Measurements from ENCODE around the gene PFDN2. TPM values are rescaled to one million over a fixed set of nuclear protein-coding genes. Genes with fewer than 3 reads are reported as not detected.

The PFDN2 gene
- total RNA-seq, 6 experiments from 2014 or later, result 77.4 to 114 (median 92.8) TPM

- Mint-ChIP-seq H3K27me3 (ENCODE audit: insufficient read depth) (peaks cover 1% of the 10 kb centered on the region; the same call in 1 of the 2 replicates), H3K36me3 (ENCODE audit: low read depth) (peaks cover 1% of the 10 kb centered on the region; the same call in 1 of the 2 replicates), H3K4me1 (ENCODE audit: low read depth) (peaks cover 12% of the 10 kb centered on the region), H3K4me3 (no peak overlapping the region), H3K9me3 (peaks cover 9% of the 10 kb centered on the region), H3K27ac (no peak overlapping the region)
- TF ChIP-seq CTCF (IDR thresholded peaks at IDR 0.05), result no peak
- no peak for DNase-seq
Observed at GRCh38 chr1:161054232-161054631, 63.6 kb downstream of the PFDN2 start.

- H3K4me1 Mint-ChIP-seq (ENCODE audit: low read depth), result peaks cover 12% of the 10 kb centered on the region
- no peak for DNase-seq
- peaks cover 23% of the 10 kb centered on the region for H3K9me3 Mint-ChIP-seq
- peaks cover 12% of the 10 kb centered on the region; the same call in 1 of the 2 replicates for H3K36me3 Mint-ChIP-seq (ENCODE audit: low read depth)
- H3K27ac Mint-ChIP-seq, result no peak overlapping the region
- H3K4me3 Mint-ChIP-seq, result no peak overlapping the region
- peaks cover 4% of the 10 kb centered on the region; the same call in 1 of the 2 replicates for H3K27me3 Mint-ChIP-seq (ENCODE audit: insufficient read depth)
- no peak for TF ChIP-seq CTCF (IDR thresholded peaks at IDR 0.05)
Observed at GRCh38 chr1:161052899-161053298, 64.9 kb downstream of the PFDN2 start.

- TF ChIP-seq CTCF (IDR thresholded peaks at IDR 0.05), result no peak
- Mint-ChIP-seq H3K36me3 (ENCODE audit: low read depth) (peaks cover 25% of the 10 kb centered on the region), H3K9me3 (peaks cover 29% of the 10 kb centered on the region), H3K4me1 (ENCODE audit: low read depth) (peaks cover 18% of the 10 kb centered on the region), H3K27me3 (ENCODE audit: insufficient read depth) (peaks cover 4% of the 10 kb centered on the region; the same call in 1 of the 2 replicates), H3K4me3 (no peak overlapping the region), H3K27ac (no peak overlapping the region)
- DNase-seq, result no peak
Observed at GRCh38 chr1:161051219-161051618, 66.6 kb downstream of the PFDN2 start.

Other genes starting within 250 kb of the PFDN2 start
- not detected for gene ITLN1, start 232.9 kb downstream of the PFDN2 start, total RNA-seq (2021; fragmentation: NEBNext Ultra II Directional; extraction: Animal tissue kit (Norgen Biotek cat#: 25700))
- not detected for gene ITLN2, start 163.2 kb downstream of the PFDN2 start, total RNA-seq (2021; fragmentation: NEBNext Ultra II Directional; extraction: Animal tissue kit (Norgen Biotek cat#: 25700))
- under 1 TPM in 4 of 6 experiments, not detected in 2; 0.05 to 0.38 (median 0.14) TPM for gene F11R, start 96.9 kb downstream of the PFDN2 start, total RNA-seq (2021; fragmentation: NEBNext Ultra II Directional; extraction: Animal tissue kit (Norgen Biotek cat#: 25700))
- gene TSTD1, start 79.1 kb downstream of the PFDN2 start, total RNA-seq (2021; fragmentation: NEBNext Ultra II Directional; extraction: Animal tissue kit (Norgen Biotek cat#: 25700)), result not detected
- gene USF1, start 72.1 kb downstream of the PFDN2 start, total RNA-seq (2021; fragmentation: NEBNext Ultra II Directional; extraction: Animal tissue kit (Norgen Biotek cat#: 25700)), result 10 to 100 TPM; 31.2 to 38.0 (median 33.4) TPM
- not detected for gene ARHGAP30, start 48.1 kb downstream of the PFDN2 start, total RNA-seq (2021; fragmentation: NEBNext Ultra II Directional; extraction: Animal tissue kit (Norgen Biotek cat#: 25700))
- under 1 TPM in 2 of 6 experiments, not detected in 4; 0.09 to 0.14 TPM for gene NECTIN4, start 28.5 kb downstream of the PFDN2 start, total RNA-seq (2021; fragmentation: NEBNext Ultra II Directional; extraction: Animal tissue kit (Norgen Biotek cat#: 25700))
- 1 to 10 TPM; 1.3 to 2.7 (median 2.1) TPM for gene KLHDC9, start 19.7 kb downstream of the PFDN2 start, total RNA-seq (2021; fragmentation: NEBNext Ultra II Directional; extraction: Animal tissue kit (Norgen Biotek cat#: 25700))
- gene NIT1, start 68 bp upstream of the PFDN2 start, total RNA-seq (2021; fragmentation: NEBNext Ultra II Directional; extraction: Animal tissue kit (Norgen Biotek cat#: 25700)), result 10 to 100 TPM; 26.2 to 35.1 (median 32.5) TPM
- 10 to 100 TPM; 29.8 to 39.2 (median 36.0) TPM for gene DEDD, start 14.6 kb upstream of the PFDN2 start, total RNA-seq (2021; fragmentation: NEBNext Ultra II Directional; extraction: Animal tissue kit (Norgen Biotek cat#: 25700))
- 10 to 100 TPM; 83.8 to 92.6 (median 85.1) TPM for gene UFC1, start 35.9 kb upstream of the PFDN2 start, total RNA-seq (2021; fragmentation: NEBNext Ultra II Directional; extraction: Animal tissue kit (Norgen Biotek cat#: 25700))
- gene USP21, start 41.5 kb upstream of the PFDN2 start, total RNA-seq (2021; fragmentation: NEBNext Ultra II Directional; extraction: Animal tissue kit (Norgen Biotek cat#: 25700)), result 10 to 100 TPM; 16.6 to 18.9 (median 17.2) TPM
- 10 to 100 TPM; 11.8 to 15.2 (median 13.5) TPM for gene PPOX, start 48.4 kb upstream of the PFDN2 start, total RNA-seq (2021; fragmentation: NEBNext Ultra II Directional; extraction: Animal tissue kit (Norgen Biotek cat#: 25700))
- 10 to 100 TPM; 31.0 to 38.2 (median 35.4) TPM for gene B4GALT3, start 59.5 kb upstream of the PFDN2 start, total RNA-seq (2021; fragmentation: NEBNext Ultra II Directional; extraction: Animal tissue kit (Norgen Biotek cat#: 25700))
- 1 to 10 TPM; 3.4 to 8.3 (median 6.5) TPM for gene ADAMTS4, start 81.0 kb upstream of the PFDN2 start, total RNA-seq (2021; fragmentation: NEBNext Ultra II Directional; extraction: Animal tissue kit (Norgen Biotek cat#: 25700))
- gene NDUFS2, start 84.3 kb upstream of the PFDN2 start, total RNA-seq (2021; fragmentation: NEBNext Ultra II Directional; extraction: Animal tissue kit (Norgen Biotek cat#: 25700)), result 10 to 100 TPM; 81.5 to 90.8 (median 85.8) TPM
- 1 to 10 TPM in 1 of 6 experiments, under 1 TPM in 4, not detected in 1; 0.33 to 1.0 (median 0.53) TPM for gene FCER1G, start 97.3 kb upstream of the PFDN2 start, total RNA-seq (2021; fragmentation: NEBNext Ultra II Directional; extraction: Animal tissue kit (Norgen Biotek cat#: 25700))
- gene APOA2, start 105.6 kb upstream of the PFDN2 start, total RNA-seq (2021; fragmentation: NEBNext Ultra II Directional; extraction: Animal tissue kit (Norgen Biotek cat#: 25700)), result not detected
- 10 to 100 TPM in 5 of 6 experiments, 1 to 10 TPM in 1; 9.8 to 13.6 (median 10.6) TPM for gene TOMM40L, start 108.0 kb upstream of the PFDN2 start, total RNA-seq (2021; fragmentation: NEBNext Ultra II Directional; extraction: Animal tissue kit (Norgen Biotek cat#: 25700))
- not detected for gene NR1I3, start 120.2 kb upstream of the PFDN2 start, total RNA-seq (2021; fragmentation: NEBNext Ultra II Directional; extraction: Animal tissue kit (Norgen Biotek cat#: 25700))
- gene PCP4L1, start 140.7 kb upstream of the PFDN2 start, total RNA-seq (2021; fragmentation: NEBNext Ultra II Directional; extraction: Animal tissue kit (Norgen Biotek cat#: 25700)), result not detected
- 1 to 10 TPM in 1 of 6 experiments, under 1 TPM in 5; 0.28 to 1.1 (median 0.64) TPM for gene MPZ, start 191.9 kb upstream of the PFDN2 start, total RNA-seq (2021; fragmentation: NEBNext Ultra II Directional; extraction: Animal tissue kit (Norgen Biotek cat#: 25700))
- 100 to 1,000 TPM; 237 to 285 (median 247) TPM for gene SDHC, start 196.3 kb upstream of the PFDN2 start, total RNA-seq (2021; fragmentation: NEBNext Ultra II Directional; extraction: Animal tissue kit (Norgen Biotek cat#: 25700))
- gene CFAP126, start 249.8 kb upstream of the PFDN2 start, total RNA-seq (2021; fragmentation: NEBNext Ultra II Directional; extraction: Animal tissue kit (Norgen Biotek cat#: 25700)), result not detected

All from HFFc6 (cell line).